Stimulated activated naive CD8-positive, alpha-beta T cell treated with anti-CD3 and anti-CD28 coated beads, Interleukin-15, amount 100 ng/mL, for 72 hours (primary cell): Measurements from ENCODE around the gene CEACAM16.

Experiments
- ATAC-seq: fragments of 150-1000 bp; cut with Tn5 transposase; 2 replicates; pipeline ENCODE4 v1.10.0; 2021; ENCODE audit warnings: mild to moderate bottlenecking, moderate library complexity
- DNase-seq, 2 donors: peaks; one replicate each; pipeline ENCODE4 v3.0.0; 2021 to 2022
- H3K27ac Mint-ChIP-seq, 2 donors: one replicate each; pipeline ENCODE4 v1.8.0; 2022; ENCODE audit warnings: mild to moderate bottlenecking in 2 of 2, mixed read lengths in 2 of 2, moderate library complexity in 2 of 2
- H3K27me3 Mint-ChIP-seq: one replicate; pipeline ENCODE4 v1.8.0; 2022; ENCODE audit warnings: mixed read lengths
- H3K4me1 Mint-ChIP-seq: one replicate; pipeline ENCODE4 v1.8.0; 2022; ENCODE audit warnings: mild to moderate bottlenecking, mixed read lengths
- H3K4me3 Mint-ChIP-seq, 2 donors: one replicate each; pipeline ENCODE4 v1.8.0; 2022; ENCODE audit warnings: mild to moderate bottlenecking in 2 of 2, mixed read lengths in 2 of 2, moderate library complexity in 1 of 2
- H3K9me3 Mint-ChIP-seq, 2 donors: one replicate each; pipeline ENCODE4 v1.8.0; 2022; ENCODE audit warnings: mixed read lengths in 2 of 2

The CEACAM16 gene

GRCh38 chr19:44741258-44741731 lies 42.3 kb downstream of the CEACAM16 start:
- ATAC-seq = no peak
- Mint-ChIP-seq H3K4me3 (no peak overlapping the region), H3K9me3 (no peaks in the 10 kb centered on the region)

GRCh38 chr19:44741841-44742329 lies 42.9 kb downstream of the CEACAM16 start:
- H3K4me3 Mint-ChIP-seq = no peak overlapping the region
- peak; percentile 48 for ATAC-seq
- H3K27ac Mint-ChIP-seq = peak overlapping the region in 1 of 2 donors; percentile 78
- H3K27me3 Mint-ChIP-seq = peaks cover 11% of the 10 kb centered on the region
- H3K4me1 Mint-ChIP-seq = peaks cover 62% of the 10 kb centered on the region
- H3K9me3 Mint-ChIP-seq = no peaks in the 10 kb centered on the region
- no peak for DNase-seq

More at GRCh38 chr19:44741258-44741731, 42.3 kb downstream of the CEACAM16 start:
- no peak for DNase-seq
- H3K27ac Mint-ChIP-seq = no peak overlapping the region
- H3K27me3 Mint-ChIP-seq = peaks cover 5% of the 10 kb centered on the region
- H3K4me1 Mint-ChIP-seq = peaks cover 57% of the 10 kb centered on the region

GRCh38 chr19:44742330-44743061 lies 43.5 kb downstream of the CEACAM16 start:
- DNase-seq (no peak), ATAC-seq (no peak)
- Mint-ChIP-seq H3K27me3 (peaks cover 11% of the 10 kb centered on the region), H3K4me1 (peaks cover 62% of the 10 kb centered on the region), H3K9me3 (no peaks in the 10 kb centered on the region), H3K4me3 (no peak overlapping the region), H3K27ac (peak overlapping the region in 1 of 2 donors; percentile 78)

- Mint-ChIP-seq H3K4me3 (no peak overlapping the region), H3K9me3 (no peaks in the 10 kb centered on the region), H3K4me1 (peaks cover 62% of the 10 kb centered on the region), H3K27me3 (peaks cover 11% of the 10 kb centered on the region), H3K27ac (no peak overlapping the region)
- ATAC-seq = no peak
- DNase-seq = no peak
These were observed 46.0 kb downstream of the CEACAM16 start for GRCh38 chr19:44744871-44745332.

GRCh38 chr19:44745341-44745831 lies 46.4 kb downstream of the CEACAM16 start:
- Mint-ChIP-seq H3K4me1 (peaks cover 63% of the 10 kb centered on the region), H3K9me3 (no peaks in the 10 kb centered on the region), H3K27ac (no peak overlapping the region), H3K27me3 (peaks cover 11% of the 10 kb centered on the region), H3K4me3 (no peak overlapping the region)
- DNase-seq = no peak
- no peak for ATAC-seq

- H3K4me1 Mint-ChIP-seq = peaks cover 67% of the 10 kb centered on the region
- H3K27me3 Mint-ChIP-seq = peaks cover 11% of the 10 kb centered on the region
These were observed 47.1 kb downstream of the CEACAM16 start for GRCh38 chr19:44745887-44746600.

GRCh38 chr19:44746616-44746945 lies 47.6 kb downstream of the CEACAM16 start:
- Mint-ChIP-seq H3K9me3 (no peaks in the 10 kb centered on the region), H3K27ac (peak overlapping the region; percentile 45 to 83), H3K4me3 (peak overlapping the region; percentile 80 to 93), H3K27me3 (peaks cover 11% of the 10 kb centered on the region), H3K4me1 (peaks cover 70% of the 10 kb centered on the region)
- ATAC-seq (no peak), DNase-seq (no peak)

More at GRCh38 chr19:44745887-44746600, 47.1 kb downstream of the CEACAM16 start:
- Mint-ChIP-seq H3K27ac (peak overlapping the region in 1 of 2 donors; percentile 83), H3K9me3 (no peaks in the 10 kb centered on the region), H3K4me3 (peak overlapping the region; percentile 1 to 2)
- no peak for DNase-seq
- no peak for ATAC-seq

GRCh38 chr19:44746946-44747738 lies 48.2 kb downstream of the CEACAM16 start:
- ATAC-seq (peak; percentile 75), DNase-seq (peak; percentile 81 to 92)
- Mint-ChIP-seq H3K27me3 (peaks cover 11% of the 10 kb centered on the region), H3K27ac (peak overlapping the region; percentile 86 to 93), H3K9me3 (no peaks in the 10 kb centered on the region), H3K4me1 (peaks cover 70% of the 10 kb centered on the region), H3K4me3 (peak overlapping the region; percentile 80 to 93)

- Mint-ChIP-seq H3K27me3 (peaks cover 11% of the 10 kb centered on the region), H3K4me3 (peak overlapping the region; percentile 80 to 93), H3K27ac (peak overlapping the region; percentile 86 to 93), H3K4me1 (peaks cover 70% of the 10 kb centered on the region), H3K9me3 (no peaks in the 10 kb centered on the region)
- DNase-seq (no peak), ATAC-seq (peak; percentile 65)
These were observed 48.9 kb downstream of the CEACAM16 start for GRCh38 chr19:44747739-44748425.

GRCh38 chr19:44748426-44749254 lies 49.7 kb downstream of the CEACAM16 start, which contains the start of gene BCL3:
TSS of gene BCL3 (plus strand) at chr19:44748708. CDS start at chr19:44748791, 83 bp downstream.
- Mint-ChIP-seq H3K4me3 (peak within 1 kb of the TSS; percentile 97 to 98), H3K9me3 (no peaks in the 10 kb centered on the region), H3K4me1 (peaks cover 76% of the 10 kb centered on the region), H3K27ac (peak within 1 kb of the TSS; percentile 93), H3K27me3 (peaks cover 11% of the 10 kb centered on the region)
- ATAC-seq (peak; percentile 68), DNase-seq (peak; percentile 76 to 87)

GRCh38 chr19:44749292-44749691 lies 50.3 kb downstream of the CEACAM16 start:
- H3K27ac Mint-ChIP-seq = peak overlapping the region; percentile 89 to 93
- ATAC-seq = no peak

GRCh38 chr19:44749994-44750393 lies 51.0 kb downstream of the CEACAM16 start:
- Mint-ChIP-seq H3K27ac (peak overlapping the region; percentile 50 to 89), H3K4me3 (peak overlapping the region; percentile 97 to 98), H3K4me1 (peaks cover 80% of the 10 kb centered on the region), H3K9me3 (no peaks in the 10 kb centered on the region), H3K27me3 (peaks cover 11% of the 10 kb centered on the region)
- ATAC-seq (no peak), DNase-seq (no peak)

More at GRCh38 chr19:44749292-44749691, 50.3 kb downstream of the CEACAM16 start:
- peaks cover 76% of the 10 kb centered on the region for H3K4me1 Mint-ChIP-seq
- peak overlapping the region; percentile 97 to 98 for H3K4me3 Mint-ChIP-seq
- DNase-seq = no peak
- H3K27me3 Mint-ChIP-seq = peaks cover 11% of the 10 kb centered on the region
- H3K9me3 Mint-ChIP-seq = no peaks in the 10 kb centered on the region

GRCh38 chr19:44752123-44752815 lies 53.3 kb downstream of the CEACAM16 start:
- Mint-ChIP-seq H3K27me3 (no peaks in the 10 kb centered on the region), H3K27ac (peak overlapping the region; percentile 31 to 97), H3K4me3 (peak overlapping the region; percentile 94 to 98), H3K9me3 (no peaks in the 10 kb centered on the region), H3K4me1 (peaks cover 76% of the 10 kb centered on the region)
- DNase-seq (no peak), ATAC-seq (no peak)
